ENCODE results near the gene GET3.
A peak's percentile ranks its signal among the peaks of the same experiment; 100 is the strongest.

The GET3 gene

GRCh38 chr19:12782424-12783290 lies 45.4 kb downstream of the GET3 start:
- no peak for DNase-seq

- no peak for DNase-seq
Measured at GRCh38 chr19:12783291-12783848, 46.1 kb downstream of the GET3 start.

GRCh38 chr19:12783849-12784393 lies 46.6 kb downstream of the GET3 start:
- no peak for DNase-seq

GRCh38 chr19:12784394-12784870 lies 47.1 kb downstream of the GET3 start:
- no peak for DNase-seq

- no peak for DNase-seq
Measured at GRCh38 chr19:12784871-12785430, 47.7 kb downstream of the GET3 start.

GRCh38 chr19:12785431-12786031 lies 48.2 kb downstream of the GET3 start:
- DNase-seq = no peak

GRCh38 chr19:12786141-12786870 lies 49.0 kb downstream of the GET3 start:
- DNase-seq = no peak

GRCh38 chr19:12786952-12787351 lies 49.7 kb downstream of the GET3 start:
- no peak for DNase-seq

- no peak for DNase-seq
Measured at GRCh38 chr19:12787458-12787857, 50.2 kb downstream of the GET3 start.

- no peak for DNase-seq
Measured at GRCh38 chr19:12788042-12788681, 50.9 kb downstream of the GET3 start.

GRCh38 chr19:12788682-12789097 lies 51.4 kb downstream of the GET3 start:
- DNase-seq = no peak

GRCh38 chr19:12789098-12789903 lies 52.0 kb downstream of the GET3 start:
- DNase-seq = no peak

- peak; percentile 67 for DNase-seq
Measured at GRCh38 chr19:12789904-12790619, 52.8 kb downstream of the GET3 start.

- no peak for DNase-seq
Measured at GRCh38 chr19:12790628-12791344, 53.5 kb downstream of the GET3 start.

- peak; percentile 65 for DNase-seq
Measured at GRCh38 chr19:12791345-12792050, 54.2 kb downstream of the GET3 start, which contains the start of gene JUNB. Gene JUNB (plus strand): TSS chr19:12791486. CDS start chr19:12791772, 286 bp downstream.

- no peak for DNase-seq
Measured at GRCh38 chr19:12792051-12792852, 55.0 kb downstream of the GET3 start.

GRCh38 chr19:12792853-12793289 lies 55.6 kb downstream of the GET3 start:
- DNase-seq = no peak

All from NCI-H524 treated with DMSO at 0.1 percent for 48 hours (cell line).